ENCODE results near the gene FBXW5.

DNA sequence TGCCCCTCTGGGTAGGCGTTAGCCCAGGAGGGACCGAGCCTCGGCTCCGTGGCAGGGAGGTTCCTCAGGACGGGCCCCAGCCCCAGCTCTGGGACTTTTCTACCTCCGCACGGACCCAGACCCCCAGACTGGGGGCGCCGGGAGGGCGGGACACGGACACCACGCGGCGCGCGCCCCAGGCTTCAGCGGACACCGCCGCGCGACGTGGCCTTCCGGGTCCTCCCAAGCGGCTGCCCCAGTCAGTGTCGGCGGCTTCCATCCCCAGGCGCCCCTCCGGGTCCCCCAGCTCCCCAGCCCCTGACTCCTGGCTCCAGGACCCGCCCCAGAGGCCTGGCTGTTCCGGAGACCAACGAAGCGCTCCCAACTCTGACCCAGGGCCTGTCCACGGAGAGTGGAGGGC, 41.3 kb upstream of the FBXW5 start:
- TF ChIP-seq ZNF274 (IDR thresholded peaks at IDR 0.05; ENCODE audit: low read depth, low read length) (no peak), YY1 (IDR thresholded peaks at IDR 0.05; ENCODE audit: insufficient read depth, insufficient read length) (no peak)
